Thyroid gland (tissue), 4 donors: Measurements from ENCODE around the gene OBSCN. TPM values are rescaled to one million over a fixed set of nuclear protein-coding genes. Genes with fewer than 3 reads are reported as not detected.
"Not testable (repeated sequence)": the region's sequence is repeated elsewhere in the genome, so short reads cannot be mapped to it uniquely, and the experiment has no call there.

Experiments used
- DNase-seq, 2 donors: peaks; one replicate each; pipeline ENCODE4 v3.0.0-alpha.2; 2019
- H3K27ac ChIP-seq, 3 donors: fragments of 200-600 bp; sonication (generic); 1 replicate in 2 of 3; 2 replicates in 1 of 3; pipeline ENCODE4 v1.5.1; 2016 to 2019; ENCODE audit warnings: mild to moderate bottlenecking in 1 of 3, moderate library complexity in 1 of 3
- H3K27me3 ChIP-seq: fragments of 200-600 bp; sonication (generic); one replicate; pipeline ENCODE4 v1.5.1; 2019
- H3K36me3 ChIP-seq, 2 donors: fragments of 200-600 bp; sonication (generic); one replicate each; pipeline ENCODE4 v1.5.1; 2016 to 2019
- H3K4me1 ChIP-seq, 2 donors: fragments of 200-600 bp; sonication (generic); one replicate each; pipeline ENCODE4 v1.5.1; 2017 to 2019
- H3K4me3 ChIP-seq, 3 donors: fragments of 200-600 bp; sonication (generic); replicated peaks in 1 of 3; 1 replicate in 2 of 3; 2 replicates in 1 of 3; pipeline ENCODE4 v1.5.1; 2016; ENCODE audit warnings: mild to moderate bottlenecking in 1 of 3
- H3K9me3 ChIP-seq: fragments of 200-600 bp; sonication (generic); one replicate; pipeline ENCODE4 v1.5.1; 2017
- POLR2A ChIP-seq, 2 donors: fragments of 450-650 bp; IDR thresholded peaks; one replicate each; pipeline ENCODE4 v1.6.1; 2017; ENCODE audit warnings: antibody characterized with exemption in 2 of 2, mild to moderate bottlenecking in 2 of 2, moderate library complexity in 1 of 2
- WGBS, 2 donors: methylation state at CpG; one replicate each; pipeline ENCODE4 v1.1.5; 2017; 5-methylcytosine and 5-hydroxymethylcytosine counted together
- intact Hi-C: fragments of 100-400 bp; cut with DNase I; formaldehyde crosslinking; loops from one replicate; pipeline ENCODE4 v1.15.1; 2023
- total RNA-seq, 4 donors: library from RNA; depleted of rRNA; stranded (reverse); fragments of >200 nt; gene quantifications; one replicate each; pipeline ENCODE4 v1.2.3, GENCODE V29; 2016
- TF ChIP-seq, protein P1 (sequence below), 6 experiments: fragments of 200-600 bp in 3 of 6; fragments of 450-650 bp in 3 of 6; sonication (generic) in 3 of 6; IDR thresholded peaks; one replicate each; pipeline ENCODE4 v1.5.1; 2016 to 2019; ENCODE audit warnings: antibody characterized with exemption in 6 of 6, mild to moderate bottlenecking in 2 of 6, inconsistent platforms in 1 of 6, moderate library complexity in 1 of 6

Gene OBSCN
- total RNA-seq, 4 donors from 2014 or later: 24.0 to 35.1 (median 31.5) TPM

DNA sequence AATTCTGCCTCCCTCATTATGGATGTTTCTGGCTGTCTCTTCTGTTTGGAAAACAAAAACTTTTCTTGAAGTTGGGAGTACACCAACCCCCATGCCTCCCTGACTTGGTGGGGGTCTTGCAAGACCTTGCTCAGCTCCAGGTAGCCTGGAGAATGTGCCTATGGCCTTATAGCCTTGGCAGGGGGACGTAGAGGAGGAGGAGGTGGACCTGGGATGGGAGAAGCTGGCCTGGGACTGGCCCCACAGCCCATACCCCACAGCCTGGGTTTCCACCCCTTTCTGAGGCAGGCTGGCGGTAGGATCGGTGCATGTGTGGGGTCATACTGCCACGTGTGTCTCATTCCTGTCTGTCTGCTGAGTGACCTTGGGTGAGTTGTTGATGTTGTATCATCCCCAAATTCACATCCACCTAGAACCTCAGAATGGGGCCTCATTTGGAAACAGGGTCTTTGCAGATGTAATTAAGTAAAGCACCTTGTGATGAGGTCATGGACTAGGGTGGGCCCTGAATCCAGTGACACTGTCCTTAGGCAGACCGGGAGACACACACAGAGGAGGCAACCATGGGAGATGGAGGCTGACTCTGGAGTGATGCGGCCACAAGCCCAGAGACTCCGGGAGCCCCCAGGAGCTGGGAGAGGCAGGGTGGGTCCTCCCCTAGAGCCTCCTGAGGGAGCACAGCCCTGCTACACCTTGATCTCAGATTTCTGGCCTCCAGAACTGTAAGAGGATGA is 18.5 kb downstream of the OBSCN start:
- Histone ChIP-seq H3K27me3 (no peaks in the 10 kb centered on the region), H3K36me3 (peaks cover 5 to 8% of the 10 kb centered on the region in 2 donors), H3K4me1 (peaks cover 0 to 4% of the 10 kb centered on the region in 2 donors), H3K9me3 (no peaks in the 10 kb centered on the region), H3K4me3 (no peak overlapping the region), H3K27ac (no peak overlapping the region)
- no peak for DNase-seq
- no peak for TF ChIP-seq POLR2A (IDR thresholded peaks at IDR 0.05)
- 96 to 97% methylated on average over 7 of the region's 7 CpGs for WGBS, 2 donors
- intact Hi-C loops: no loop called here

DNA sequence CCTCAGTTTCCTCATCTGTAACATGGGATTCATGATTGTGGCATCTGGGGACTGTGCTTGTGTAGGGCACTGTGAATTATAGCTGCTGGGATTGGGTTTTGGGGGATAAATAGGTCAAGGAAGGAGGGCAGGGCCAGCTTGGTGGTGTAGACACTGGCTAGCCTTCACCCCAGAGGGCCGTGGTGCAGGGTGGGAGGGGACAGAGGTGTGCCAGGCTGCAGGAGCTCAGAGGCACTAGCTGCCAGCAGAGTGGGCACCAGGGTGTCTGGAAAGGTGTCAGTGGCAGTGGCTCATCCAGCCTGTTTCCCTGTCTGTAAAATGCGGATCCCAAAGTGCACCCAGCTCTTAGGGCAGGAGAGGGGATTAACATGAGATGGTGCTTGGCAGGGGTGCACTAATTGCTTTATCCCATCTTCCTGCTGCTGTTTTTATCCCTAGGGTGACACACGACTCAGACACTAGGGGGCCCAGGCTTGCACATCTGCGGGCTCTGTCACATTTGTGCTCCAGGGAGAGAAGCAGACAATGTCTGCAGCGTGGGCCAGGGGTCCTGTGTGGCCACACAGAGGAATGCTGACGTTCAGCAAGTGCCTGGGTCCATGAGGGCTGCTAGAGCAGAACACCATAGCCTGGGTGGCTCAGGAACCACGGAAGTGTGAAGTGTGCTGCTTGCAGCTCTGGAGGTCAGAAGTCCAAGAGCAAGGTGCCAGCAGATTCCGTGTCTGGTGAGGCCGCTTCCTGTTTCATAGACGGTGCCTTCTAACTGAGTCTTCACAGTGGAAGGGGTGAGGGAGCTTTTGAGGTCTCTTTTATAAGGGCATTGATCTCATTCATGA is 19.3 kb downstream of the OBSCN start:
- WGBS, 2 donors: 77 to 82% methylated on average over 10 of the region's 10 CpGs
- intact Hi-C loops: no loop called here
- no peak for TF ChIP-seq POLR2A (IDR thresholded peaks at IDR 0.05)
- TF ChIP-seq, protein P1, sequence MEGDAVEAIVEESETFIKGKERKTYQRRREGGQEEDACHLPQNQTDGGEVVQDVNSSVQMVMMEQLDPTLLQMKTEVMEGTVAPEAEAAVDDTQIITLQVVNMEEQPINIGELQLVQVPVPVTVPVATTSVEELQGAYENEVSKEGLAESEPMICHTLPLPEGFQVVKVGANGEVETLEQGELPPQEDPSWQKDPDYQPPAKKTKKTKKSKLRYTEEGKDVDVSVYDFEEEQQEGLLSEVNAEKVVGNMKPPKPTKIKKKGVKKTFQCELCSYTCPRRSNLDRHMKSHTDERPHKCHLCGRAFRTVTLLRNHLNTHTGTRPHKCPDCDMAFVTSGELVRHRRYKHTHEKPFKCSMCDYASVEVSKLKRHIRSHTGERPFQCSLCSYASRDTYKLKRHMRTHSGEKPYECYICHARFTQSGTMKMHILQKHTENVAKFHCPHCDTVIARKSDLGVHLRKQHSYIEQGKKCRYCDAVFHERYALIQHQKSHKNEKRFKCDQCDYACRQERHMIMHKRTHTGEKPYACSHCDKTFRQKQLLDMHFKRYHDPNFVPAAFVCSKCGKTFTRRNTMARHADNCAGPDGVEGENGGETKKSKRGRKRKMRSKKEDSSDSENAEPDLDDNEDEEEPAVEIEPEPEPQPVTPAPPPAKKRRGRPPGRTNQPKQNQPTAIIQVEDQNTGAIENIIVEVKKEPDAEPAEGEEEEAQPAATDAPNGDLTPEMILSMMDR (IDR thresholded peaks at IDR 0.05): no peak
- no peak for DNase-seq
- H3K4me3 ChIP-seq: no peak overlapping the region
- no peaks in the 10 kb centered on the region for H3K9me3 ChIP-seq
- H3K27me3 ChIP-seq: no peaks in the 10 kb centered on the region
- peaks cover 0 to 4% of the 10 kb centered on the region in 2 donors for H3K4me1 ChIP-seq
- H3K27ac ChIP-seq: no peak overlapping the region
- H3K36me3 ChIP-seq: peaks cover 5 to 8% of the 10 kb centered on the region in 2 donors

DNA sequence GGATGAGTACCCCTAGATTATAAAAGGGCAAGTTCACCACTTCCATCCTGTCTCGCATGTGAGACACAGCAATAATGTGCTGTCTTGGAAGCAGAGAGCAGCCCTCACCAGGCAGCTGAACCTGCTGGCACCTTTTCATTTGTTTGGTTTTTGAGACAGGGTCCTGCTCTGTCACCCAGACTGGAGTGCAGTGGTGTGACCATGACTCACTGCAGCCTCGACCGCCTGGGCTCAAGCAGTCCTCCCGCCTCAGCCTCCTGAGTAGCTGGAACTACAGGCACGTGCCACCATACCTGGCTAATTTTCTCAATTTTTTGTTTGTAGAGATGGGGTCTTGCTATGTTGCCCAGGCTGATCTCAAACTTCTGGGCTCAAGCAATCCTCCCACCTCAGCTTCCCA is 20.3 kb downstream of the OBSCN start:
- H3K9me3 ChIP-seq, H3K4me3 ChIP-seq, H3K27ac ChIP-seq, H3K4me1 ChIP-seq, H3K27me3 ChIP-seq, intact Hi-C loops, H3K36me3 ChIP-seq, DNase-seq: not testable (repeated sequence)
- WGBS, 2 donors: 92 to 100% methylated on average over 5 of the region's 5 CpGs

DNA sequence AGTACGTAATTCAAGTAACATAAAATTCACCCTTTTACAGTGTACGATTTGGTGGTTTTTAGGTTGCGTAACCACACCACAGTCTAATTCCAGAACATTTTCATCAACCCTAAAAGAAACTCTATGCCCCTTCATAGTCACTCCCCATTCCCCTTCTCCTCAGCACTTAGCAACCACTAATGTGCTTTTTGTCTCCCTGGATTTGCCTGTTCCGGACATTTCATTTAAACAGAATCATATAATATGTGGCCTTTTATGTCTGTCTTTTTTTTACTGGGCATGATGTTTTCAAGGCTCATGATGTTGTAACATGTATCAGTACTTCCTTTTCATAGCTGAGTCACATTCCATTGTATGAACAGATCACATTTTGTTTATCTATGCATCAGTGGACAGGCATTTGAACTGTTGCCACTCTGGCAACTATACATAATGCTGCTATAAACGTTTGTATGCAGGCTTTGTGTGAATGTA is 20.8 kb downstream of the OBSCN start:
- Histone ChIP-seq H3K27me3 (no peaks in the 10 kb centered on the region), H3K4me3 (no peak overlapping the region), H3K9me3 (no peaks in the 10 kb centered on the region), H3K36me3 (peaks cover 5 to 8% of the 10 kb centered on the region in 2 donors), H3K27ac (no peak overlapping the region), H3K4me1 (peaks cover 0 to 4% of the 10 kb centered on the region in 2 donors)
- TF ChIP-seq POLR2A (IDR thresholded peaks at IDR 0.05): no peak
- TF ChIP-seq, protein P1 (IDR thresholded peaks at IDR 0.05): no peak
- WGBS, 2 donors: 72 to 90% methylated on average over 5 of the region's 5 CpGs
- DNase-seq: no peak
- intact Hi-C loops: no loop called here

DNA sequence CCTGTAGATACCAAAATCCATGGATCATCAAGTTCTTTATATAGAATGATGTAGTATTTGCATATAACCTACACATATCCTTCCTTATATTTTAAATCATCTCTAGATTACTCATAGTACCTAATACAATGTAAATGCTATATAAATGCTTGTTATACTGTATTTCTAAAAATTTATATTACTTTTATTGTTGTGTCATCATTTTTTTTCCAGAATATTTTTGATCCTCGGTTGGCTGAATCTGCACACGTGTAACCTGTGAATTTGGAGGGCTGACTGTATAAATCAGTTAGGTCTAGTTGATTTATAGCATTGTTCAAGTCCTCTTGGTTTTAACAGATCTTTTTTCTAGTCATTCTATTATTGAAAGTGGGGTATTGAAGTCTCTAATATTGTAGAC is 23.3 kb downstream of the OBSCN start:
- no peak for DNase-seq
- TF ChIP-seq, protein P1 (IDR thresholded peaks at IDR 0.05): no peak
- TF ChIP-seq POLR2A (IDR thresholded peaks at IDR 0.05): no peak
- intact Hi-C loops: no loop called here

DNA sequence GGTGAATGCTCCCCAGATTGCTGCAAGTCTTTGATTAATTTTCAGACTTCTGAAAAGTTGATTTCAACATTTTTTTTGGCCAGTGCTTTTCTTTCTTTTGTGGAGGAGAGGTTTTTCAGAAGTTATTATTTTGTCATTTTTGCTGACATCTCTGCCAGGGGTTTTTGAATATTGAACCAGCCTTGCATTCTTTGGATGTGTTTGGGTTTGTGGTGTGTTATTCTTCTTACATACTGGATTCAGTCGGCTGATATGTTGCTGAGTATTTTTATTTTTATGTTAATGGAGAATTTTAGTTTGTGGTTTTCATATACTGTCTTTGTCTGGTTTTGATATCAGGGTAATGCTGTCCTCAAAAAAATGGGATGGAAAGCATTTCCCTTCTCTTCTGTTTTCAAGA is 25.3 kb downstream of the OBSCN start:
- DNase-seq: no peak
- Histone ChIP-seq H3K9me3 (no peaks in the 10 kb centered on the region), H3K4me3 (no peak overlapping the region), H3K27me3 (no peaks in the 10 kb centered on the region), H3K36me3 (no peaks in the 10 kb centered on the region), H3K4me1 (peaks cover 0 to 4% of the 10 kb centered on the region in 2 donors), H3K27ac (no peak overlapping the region)
- intact Hi-C loops: no loop called here
- TF ChIP-seq, protein P1 (IDR thresholded peaks at IDR 0.05): no peak
- TF ChIP-seq POLR2A (IDR thresholded peaks at IDR 0.05): no peak
- 92 to 100% methylated on average over 1 of the region's 1 CpG for WGBS, 2 donors

More for the DNA sequence above, 23.3 kb downstream of the OBSCN start:
- H3K27ac ChIP-seq: no peak overlapping the region
- H3K4me3 ChIP-seq: no peak overlapping the region
- no peaks in the 10 kb centered on the region for H3K9me3 ChIP-seq
- peaks cover 0 to 4% of the 10 kb centered on the region in 2 donors for H3K4me1 ChIP-seq
- H3K27me3 ChIP-seq: no peaks in the 10 kb centered on the region
- no peaks in the 10 kb centered on the region for H3K36me3 ChIP-seq
- WGBS, 2 donors: 93 to 94% methylated on average over 2 of the region's 2 CpGs
